ENCODE data around the gene ADIG.

The ADIG gene

GRCh38 chr20:38633577-38634093 lies 52.6 kb downstream of the ADIG start:
- peak; percentile 32 for DNase-seq (ENCODE audit: low read depth)

- peak; percentile 26 for DNase-seq (ENCODE audit: low read depth)
These were observed 54.8 kb downstream of the ADIG start for GRCh38 chr20:38635721-38636288.
